ENCODE data around the gene ALOX15.

Gene ALOX15

GRCh38 chr17:4676791-4677190 is 35.3 kb upstream of the ALOX15 start:
- H3K27ac ChIP-seq (ENCODE audit: insufficient read depth in 1 of 2, low read depth in 1 of 2, low read length in 2 of 2, poor library complexity in 1 of 2, severe bottlenecking in 2 of 2): no peak overlapping the region
- WGBS (ENCODE audit: insufficient coverage): 97% methylated on average over 6 of the region's 7 CpGs
- peaks cover 16 to 85% (median 59%) of the 10 kb centered on the region in 4 experiments for H3K36me3 ChIP-seq (ENCODE audit: control insufficient read depth in 4 of 4, insufficient read depth in 4 of 4, low read length in 3 of 4)
- H3K27me3 ChIP-seq (replicated peaks in 2 of 5; ENCODE audit: control insufficient read depth in 4 of 5, insufficient read depth in 5 of 5, low read length in 4 of 5): no peaks in the 10 kb centered on the region
- no peak for DNase-seq
- peaks cover 0 to 12% (median 4%) of the 10 kb centered on the region in 4 experiments for H3K4me1 ChIP-seq (ENCODE audit: control extremely low read depth in 1 of 4, control insufficient read depth in 4 of 4, insufficient read depth in 4 of 4, low read length in 3 of 4)
- POLR2A ChIA-PET: interaction anchor here (0.6 kb wide), 1 partner anchor 29 kb away, joined by 3 read pairs; no protein-coding TSS in a partner anchor
- no peak overlapping the region for H3K4me3 ChIP-seq (ENCODE audit: control insufficient read depth in 1 of 7, extremely low read depth in 1 of 7, insufficient read depth in 4 of 7, low read depth in 2 of 7, low read length in 6 of 7)
- CTCF ChIA-PET: interaction anchor here (1.3 kb wide), 1 partner anchor 10 kb away, joined by 3 read pairs; no protein-coding TSS in a partner anchor
- H3K9me3 ChIP-seq (ENCODE audit: control extremely low read depth in 1 of 5, control insufficient read depth in 4 of 5, insufficient read depth in 2 of 5, low read depth in 1 of 5, low read length in 4 of 5): no peaks in the 10 kb centered on the region

- no peak for DNase-seq
- H3K9me3 ChIP-seq (ENCODE audit: control extremely low read depth in 1 of 5, control insufficient read depth in 4 of 5, insufficient read depth in 2 of 5, low read depth in 1 of 5, low read length in 4 of 5): no peaks in the 10 kb centered on the region
- 97% methylated on average over 6 of the region's 10 CpGs for WGBS (ENCODE audit: insufficient coverage)
- peaks cover 0 to 12% (median 4%) of the 10 kb centered on the region in 4 experiments for H3K4me1 ChIP-seq (ENCODE audit: control extremely low read depth in 1 of 4, control insufficient read depth in 4 of 4, insufficient read depth in 4 of 4, low read length in 3 of 4)
- CTCF ChIA-PET: interaction anchor here (0.8 kb wide), 2 partner anchors 15 to 20 kb away, joined by 3 read pairs; no protein-coding TSS in a partner anchor
- POLR2A ChIA-PET: no interaction called here
- H3K27me3 ChIP-seq (replicated peaks in 2 of 5; ENCODE audit: control insufficient read depth in 4 of 5, insufficient read depth in 5 of 5, low read length in 4 of 5): no peaks in the 10 kb centered on the region
- no peak overlapping the region for H3K27ac ChIP-seq (ENCODE audit: insufficient read depth in 1 of 2, low read depth in 1 of 2, low read length in 2 of 2, poor library complexity in 1 of 2, severe bottlenecking in 2 of 2)
- H3K36me3 ChIP-seq (ENCODE audit: control insufficient read depth in 4 of 4, insufficient read depth in 4 of 4, low read length in 3 of 4): peaks cover 14 to 87% (median 64%) of the 10 kb centered on the region in 4 experiments
- H3K4me3 ChIP-seq (ENCODE audit: control insufficient read depth in 1 of 7, extremely low read depth in 1 of 7, insufficient read depth in 4 of 7, low read depth in 2 of 7, low read length in 6 of 7): no peak overlapping the region
These were observed 34.3 kb upstream of the ALOX15 start for GRCh38 chr17:4675791-4676190.

- POLR2A ChIA-PET: no interaction called here
- H3K9me3 ChIP-seq (ENCODE audit: control extremely low read depth in 1 of 5, control insufficient read depth in 4 of 5, insufficient read depth in 2 of 5, low read depth in 1 of 5, low read length in 4 of 5): no peaks in the 10 kb centered on the region
- WGBS (ENCODE audit: insufficient coverage): 87% methylated on average over 3 of the region's 8 CpGs
- no peak overlapping the region for H3K4me3 ChIP-seq (ENCODE audit: control insufficient read depth in 1 of 7, extremely low read depth in 1 of 7, insufficient read depth in 4 of 7, low read depth in 2 of 7, low read length in 6 of 7)
- H3K36me3 ChIP-seq (ENCODE audit: control insufficient read depth in 4 of 4, insufficient read depth in 4 of 4, low read length in 3 of 4): peaks cover 9 to 83% (median 62%) of the 10 kb centered on the region in 4 experiments
- no peak for DNase-seq
- H3K4me1 ChIP-seq (ENCODE audit: control extremely low read depth in 1 of 4, control insufficient read depth in 4 of 4, insufficient read depth in 4 of 4, low read length in 3 of 4): peaks cover 0 to 12% (median 4%) of the 10 kb centered on the region in 4 experiments
- no peaks in the 10 kb centered on the region for H3K27me3 ChIP-seq (replicated peaks in 2 of 5; ENCODE audit: control insufficient read depth in 4 of 5, insufficient read depth in 5 of 5, low read length in 4 of 5)
- no peak overlapping the region for H3K27ac ChIP-seq (ENCODE audit: insufficient read depth in 1 of 2, low read depth in 1 of 2, low read length in 2 of 2, poor library complexity in 1 of 2, severe bottlenecking in 2 of 2)
- CTCF ChIA-PET: interaction anchor here (1.1 kb wide), 1 partner anchor 108 kb away, joined by 3 read pairs; no protein-coding TSS in a partner anchor
These were observed 33.2 kb upstream of the ALOX15 start for GRCh38 chr17:4674685-4674998.

- WGBS (ENCODE audit: insufficient coverage): 95% methylated on average over 23 of the region's 27 CpGs
- Histone ChIP-seq H3K27ac (ENCODE audit: insufficient read depth in 1 of 2, low read depth in 1 of 2, low read length in 2 of 2, poor library complexity in 1 of 2, severe bottlenecking in 2 of 2) (no peak overlapping the region), H3K9me3 (ENCODE audit: control extremely low read depth in 1 of 5, control insufficient read depth in 4 of 5, insufficient read depth in 2 of 5, low read depth in 1 of 5, low read length in 4 of 5) (no peaks in the 10 kb centered on the region), H3K4me3 (ENCODE audit: control insufficient read depth in 1 of 7, extremely low read depth in 1 of 7, insufficient read depth in 4 of 7, low read depth in 2 of 7, low read length in 6 of 7) (no peak overlapping the region), H3K36me3 (ENCODE audit: control insufficient read depth in 4 of 4, insufficient read depth in 4 of 4, low read length in 3 of 4) (peaks cover 9 to 82% (median 61%) of the 10 kb centered on the region in 4 experiments), H3K27me3 (replicated peaks in 2 of 5; ENCODE audit: control insufficient read depth in 4 of 5, insufficient read depth in 5 of 5, low read length in 4 of 5) (no peaks in the 10 kb centered on the region), H3K4me1 (ENCODE audit: control extremely low read depth in 1 of 4, control insufficient read depth in 4 of 4, insufficient read depth in 4 of 4, low read length in 3 of 4) (peaks cover 0 to 11% (median 4%) of the 10 kb centered on the region in 4 experiments)
- CTCF ChIA-PET: interaction anchor here (1.1 kb wide), 1 partner anchor 107 kb away, joined by 3 read pairs; no protein-coding TSS in a partner anchor
- DNase-seq: no peak
- POLR2A ChIA-PET: no interaction called here
These were observed 32.7 kb upstream of the ALOX15 start for GRCh38 chr17:4673986-4674684.

- 97% methylated on average over 10 of the region's 11 CpGs for WGBS (ENCODE audit: insufficient coverage)
- H3K9me3 ChIP-seq (ENCODE audit: control extremely low read depth in 1 of 5, control insufficient read depth in 4 of 5, insufficient read depth in 2 of 5, low read depth in 1 of 5, low read length in 4 of 5): no peaks in the 10 kb centered on the region
- peaks cover 9 to 74% (median 58%) of the 10 kb centered on the region in 4 experiments for H3K36me3 ChIP-seq (ENCODE audit: control insufficient read depth in 4 of 4, insufficient read depth in 4 of 4, low read length in 3 of 4)
- CTCF ChIA-PET: no interaction called here
- POLR2A ChIA-PET: no interaction called here
- no peak overlapping the region for H3K4me3 ChIP-seq (ENCODE audit: control insufficient read depth in 1 of 7, extremely low read depth in 1 of 7, insufficient read depth in 4 of 7, low read depth in 2 of 7, low read length in 6 of 7)
- peaks cover 0 to 1% (median 0%) of the 10 kb centered on the region in 4 experiments for H3K4me1 ChIP-seq (ENCODE audit: control extremely low read depth in 1 of 4, control insufficient read depth in 4 of 4, insufficient read depth in 4 of 4, low read length in 3 of 4)
- no peak for DNase-seq
- no peaks in the 10 kb centered on the region for H3K27me3 ChIP-seq (replicated peaks in 2 of 5; ENCODE audit: control insufficient read depth in 4 of 5, insufficient read depth in 5 of 5, low read length in 4 of 5)
- H3K27ac ChIP-seq (ENCODE audit: insufficient read depth in 1 of 2, low read depth in 1 of 2, low read length in 2 of 2, poor library complexity in 1 of 2, severe bottlenecking in 2 of 2): no peak overlapping the region
These were observed 31.7 kb upstream of the ALOX15 start for GRCh38 chr17:4673169-4673568.

- H3K4me3 ChIP-seq (ENCODE audit: control insufficient read depth in 1 of 7, extremely low read depth in 1 of 7, insufficient read depth in 4 of 7, low read depth in 2 of 7, low read length in 6 of 7): no peak overlapping the region
- no peak overlapping the region for H3K27ac ChIP-seq (ENCODE audit: insufficient read depth in 1 of 2, low read depth in 1 of 2, low read length in 2 of 2, poor library complexity in 1 of 2, severe bottlenecking in 2 of 2)
- 88% methylated on average over 5 of the region's 8 CpGs for WGBS (ENCODE audit: insufficient coverage)
- no peaks in the 10 kb centered on the region for H3K4me1 ChIP-seq (ENCODE audit: control extremely low read depth in 1 of 4, control insufficient read depth in 4 of 4, insufficient read depth in 4 of 4, low read length in 3 of 4)
- H3K27me3 ChIP-seq (replicated peaks in 2 of 5; ENCODE audit: control insufficient read depth in 4 of 5, insufficient read depth in 5 of 5, low read length in 4 of 5): no peaks in the 10 kb centered on the region
- DNase-seq: no peak
- H3K9me3 ChIP-seq (ENCODE audit: control extremely low read depth in 1 of 5, control insufficient read depth in 4 of 5, insufficient read depth in 2 of 5, low read depth in 1 of 5, low read length in 4 of 5): no peaks in the 10 kb centered on the region
- peaks cover 9 to 72% (median 58%) of the 10 kb centered on the region in 4 experiments for H3K36me3 ChIP-seq (ENCODE audit: control insufficient read depth in 4 of 4, insufficient read depth in 4 of 4, low read length in 3 of 4)
- POLR2A ChIA-PET: no interaction called here
- CTCF ChIA-PET: no interaction called here
These were observed 31.3 kb upstream of the ALOX15 start for GRCh38 chr17:4672751-4673150.

GRCh38 chr17:4672055-4672630 is 30.7 kb upstream of the ALOX15 start:
- no peak for DNase-seq
- no peaks in the 10 kb centered on the region for H3K4me1 ChIP-seq (ENCODE audit: control extremely low read depth in 1 of 4, control insufficient read depth in 4 of 4, insufficient read depth in 4 of 4, low read length in 3 of 4)
- H3K9me3 ChIP-seq (ENCODE audit: control extremely low read depth in 1 of 5, control insufficient read depth in 4 of 5, insufficient read depth in 2 of 5, low read depth in 1 of 5, low read length in 4 of 5): no peaks in the 10 kb centered on the region
- CTCF ChIA-PET: no interaction called here
- no peaks in the 10 kb centered on the region for H3K27me3 ChIP-seq (replicated peaks in 2 of 5; ENCODE audit: control insufficient read depth in 4 of 5, insufficient read depth in 5 of 5, low read length in 4 of 5)
- WGBS (ENCODE audit: insufficient coverage): no CpG with 5 or more reads among the region's 9 CpGs
- peaks cover 9 to 67% (median 55%) of the 10 kb centered on the region in 4 experiments for H3K36me3 ChIP-seq (ENCODE audit: control insufficient read depth in 4 of 4, insufficient read depth in 4 of 4, low read length in 3 of 4)
- no peak overlapping the region for H3K27ac ChIP-seq (ENCODE audit: insufficient read depth in 1 of 2, low read depth in 1 of 2, low read length in 2 of 2, poor library complexity in 1 of 2, severe bottlenecking in 2 of 2)
- POLR2A ChIA-PET: no interaction called here
- H3K4me3 ChIP-seq (ENCODE audit: control insufficient read depth in 1 of 7, extremely low read depth in 1 of 7, insufficient read depth in 4 of 7, low read depth in 2 of 7, low read length in 6 of 7): no peak overlapping the region
